Stimulated activated naive CD8-positive, alpha-beta T cell treated with anti-CD3 and anti-CD28 coated beads, Interleukin-15, amount 100 ng/mL, for 72 hours (primary cell): ENCODE results near the gene DIP2C.
"Not testable (repeated sequence)": the region's sequence is repeated elsewhere in the genome, so short reads cannot be mapped to it uniquely, and the experiment has no call there.

ENCODE experiments used
- ATAC-seq: fragments of 150-1000 bp; cut with Tn5 transposase; 2 replicates; pipeline ENCODE4 v1.10.0; 2021; ENCODE audit warnings: mild to moderate bottlenecking, moderate library complexity
- DNase-seq, 2 donors: peaks; one replicate each; pipeline ENCODE4 v3.0.0; 2021 to 2022
- H3K27ac Mint-ChIP-seq, 2 donors: one replicate each; pipeline ENCODE4 v1.8.0; 2022; ENCODE audit warnings: mild to moderate bottlenecking in 2 of 2, mixed read lengths in 2 of 2, moderate library complexity in 2 of 2
- H3K27me3 Mint-ChIP-seq: one replicate; pipeline ENCODE4 v1.8.0; 2022; ENCODE audit warnings: mixed read lengths
- H3K4me1 Mint-ChIP-seq: one replicate; pipeline ENCODE4 v1.8.0; 2022; ENCODE audit warnings: mild to moderate bottlenecking, mixed read lengths
- H3K4me3 Mint-ChIP-seq, 2 donors: one replicate each; pipeline ENCODE4 v1.8.0; 2022; ENCODE audit warnings: mild to moderate bottlenecking in 2 of 2, mixed read lengths in 2 of 2, moderate library complexity in 1 of 2
- H3K9me3 Mint-ChIP-seq, 2 donors: one replicate each; pipeline ENCODE4 v1.8.0; 2022; ENCODE audit warnings: mixed read lengths in 2 of 2

DIP2C gene

GRCh38 chr10:327889-328852, 361.3 kb downstream of the DIP2C start:
- Mint-ChIP-seq H3K27ac (no peak overlapping the region), H3K4me1 (peaks cover 33% of the 10 kb centered on the region), H3K9me3 (no peaks in the 10 kb centered on the region), H3K4me3 (no peak overlapping the region), H3K27me3 (no peaks in the 10 kb centered on the region)
- ATAC-seq, result no peak
- no peak for DNase-seq

GRCh38 chr10:326894-327635, 362.4 kb downstream of the DIP2C start:
- H3K27me3 Mint-ChIP-seq, result no peaks in the 10 kb centered on the region
- no peak overlapping the region for H3K4me3 Mint-ChIP-seq
- H3K4me1 Mint-ChIP-seq, result peaks cover 25% of the 10 kb centered on the region
- no peaks in the 10 kb centered on the region for H3K9me3 Mint-ChIP-seq
- no peak for ATAC-seq
- DNase-seq, result no peak
- H3K27ac Mint-ChIP-seq, result no peak overlapping the region

- Mint-ChIP-seq H3K27me3 (no peaks in the 10 kb centered on the region), H3K27ac (no peak overlapping the region), H3K4me1 (peaks cover 25% of the 10 kb centered on the region), H3K4me3 (no peak overlapping the region), H3K9me3 (no peaks in the 10 kb centered on the region)
- DNase-seq (no peak), ATAC-seq (no peak)
Observed at GRCh38 chr10:326350-326749, 363.1 kb downstream of the DIP2C start.

DNA sequence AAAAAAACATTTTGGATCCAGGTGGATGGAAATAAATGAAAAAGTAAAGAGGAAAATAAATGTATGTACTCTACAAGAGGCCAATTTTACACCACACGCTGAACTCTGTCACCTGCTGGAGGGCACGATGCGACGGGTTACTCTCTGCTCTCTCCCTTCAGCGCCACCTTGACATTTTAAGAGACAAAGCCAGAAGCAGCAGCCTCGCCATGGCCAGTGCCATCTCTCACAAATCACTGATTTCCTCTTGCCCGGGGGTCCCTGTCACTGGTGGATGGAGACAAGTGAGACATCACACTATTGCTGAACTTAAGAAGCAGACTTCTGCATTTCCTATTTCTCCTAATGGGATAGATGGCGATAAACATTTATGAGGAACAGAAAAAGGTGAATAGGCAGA, 364.2 kb downstream of the DIP2C start:
- no peak for ATAC-seq
- no peak overlapping the region for H3K4me3 Mint-ChIP-seq
- no peaks in the 10 kb centered on the region for H3K9me3 Mint-ChIP-seq
- H3K4me1 Mint-ChIP-seq, result peaks cover 25% of the 10 kb centered on the region
- H3K27ac Mint-ChIP-seq, result no peak overlapping the region
- no peak for DNase-seq
- H3K27me3 Mint-ChIP-seq, result no peaks in the 10 kb centered on the region

DNA sequence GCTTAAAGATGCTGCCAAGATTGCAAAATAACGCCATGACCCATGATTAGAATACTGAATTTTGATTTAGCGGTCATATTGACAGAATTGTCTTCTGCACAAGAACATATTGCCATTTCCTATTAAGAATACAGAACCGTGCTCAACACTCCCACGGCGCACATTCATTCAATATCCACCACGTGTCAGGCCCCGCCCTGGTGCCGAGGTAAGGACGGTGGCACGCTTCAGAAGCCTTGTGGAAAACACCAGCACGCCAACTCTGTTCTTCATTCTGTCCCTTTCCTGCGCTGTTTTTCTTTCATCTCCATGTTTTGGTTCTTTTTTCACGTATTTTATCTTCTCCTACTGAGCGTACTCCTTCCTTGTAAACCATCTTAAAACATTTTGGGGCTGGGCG, 364.9 kb downstream of the DIP2C start:
- DNase-seq (no peak), ATAC-seq (no peak)
- Mint-ChIP-seq H3K9me3 (no peaks in the 10 kb centered on the region), H3K27ac (no peak overlapping the region), H3K4me1 (peaks cover 20% of the 10 kb centered on the region), H3K27me3 (no peaks in the 10 kb centered on the region), H3K4me3 (no peak overlapping the region)

DNA sequence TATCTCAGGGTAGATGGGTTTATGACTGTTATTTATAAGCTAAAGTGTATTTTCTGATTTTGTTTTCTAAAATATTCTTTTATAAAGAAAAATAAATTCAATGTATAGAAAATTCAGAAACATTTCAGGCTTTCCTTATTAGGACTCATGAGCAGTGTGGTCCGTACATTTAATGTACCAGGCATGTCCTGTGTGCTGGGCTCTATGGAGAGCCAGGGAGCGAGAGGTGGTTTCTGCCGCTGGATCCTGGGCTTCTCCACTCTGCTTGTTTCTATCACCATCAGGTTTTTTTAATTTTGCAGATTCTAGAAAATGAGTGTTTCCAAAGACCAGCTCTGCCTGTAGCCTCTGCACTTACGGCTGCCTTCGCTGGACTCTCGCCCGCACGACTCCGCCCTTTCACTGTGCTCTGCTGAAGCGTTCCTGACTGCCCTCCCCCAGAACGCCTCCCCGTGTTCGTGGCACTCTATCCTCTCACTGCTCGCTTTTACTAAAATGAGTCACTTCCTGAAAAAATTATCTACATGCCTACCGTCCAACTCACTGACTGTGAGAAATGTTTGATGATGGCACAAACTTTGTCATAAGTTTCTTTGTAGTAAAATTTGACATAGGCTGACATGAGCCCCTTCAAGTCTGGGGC, 365.7 kb downstream of the DIP2C start:
- Mint-ChIP-seq H3K4me3 (peak overlapping the region; percentile 42 to 56), H3K27ac (peak overlapping the region in 1 of 2 donors; percentile 21), H3K4me1 (peaks cover 14% of the 10 kb centered on the region), H3K9me3 (no peaks in the 10 kb centered on the region), H3K27me3 (no peaks in the 10 kb centered on the region)
- DNase-seq, result peak; percentile 25 to 48
- ATAC-seq, result peak; percentile 93

DNA sequence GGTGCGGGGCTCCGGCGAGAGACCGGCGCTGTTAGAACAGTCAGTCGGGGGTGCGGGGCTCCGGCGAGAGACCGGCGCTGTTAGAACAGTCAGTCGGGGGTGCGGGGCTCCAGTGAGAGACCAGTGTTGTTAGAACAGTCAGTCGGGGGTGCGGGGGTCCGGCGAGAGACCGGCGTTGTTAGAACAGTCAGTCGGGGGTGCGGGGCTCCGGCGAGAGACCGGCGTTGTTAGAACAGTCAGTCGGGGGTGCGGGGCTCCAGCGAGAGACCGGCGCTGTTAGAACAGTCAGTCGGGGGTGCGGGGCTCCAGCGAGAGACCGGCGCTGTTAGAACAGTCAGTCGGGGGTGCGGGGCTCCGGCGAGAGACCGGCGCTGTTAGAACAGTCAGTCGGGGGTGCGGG, 366.4 kb downstream of the DIP2C start:
- peaks cover 14% of the 10 kb centered on the region for H3K4me1 Mint-ChIP-seq
- not testable (repeated sequence) for H3K4me3 Mint-ChIP-seq, H3K27me3 Mint-ChIP-seq, ATAC-seq, DNase-seq, H3K9me3 Mint-ChIP-seq, H3K27ac Mint-ChIP-seq

- ATAC-seq, result no peak
- no peak for DNase-seq
- H3K4me3 Mint-ChIP-seq, result no peak overlapping the region
- no peaks in the 10 kb centered on the region for H3K27me3 Mint-ChIP-seq
- no peak overlapping the region for H3K27ac Mint-ChIP-seq
- peaks cover 27% of the 10 kb centered on the region for H3K4me1 Mint-ChIP-seq
- H3K9me3 Mint-ChIP-seq, result no peaks in the 10 kb centered on the region
Observed at GRCh38 chr10:320771-321170, 368.7 kb downstream of the DIP2C start.

GRCh38 chr10:317926-318325, 371.5 kb downstream of the DIP2C start:
- H3K27ac Mint-ChIP-seq, result no peak overlapping the region
- no peaks in the 10 kb centered on the region for H3K9me3 Mint-ChIP-seq
- H3K4me1 Mint-ChIP-seq, result peaks cover 27% of the 10 kb centered on the region
- no peak for DNase-seq
- ATAC-seq, result no peak
- H3K27me3 Mint-ChIP-seq, result no peaks in the 10 kb centered on the region
- H3K4me3 Mint-ChIP-seq, result no peak overlapping the region

- DNase-seq (peak; percentile 22 to 52), ATAC-seq (peak; percentile 97)
- H3K27ac Mint-ChIP-seq, result peak overlapping the region in 1 of 2 donors; percentile 4
- peaks cover 27% of the 10 kb centered on the region for H3K4me1 Mint-ChIP-seq
- peak overlapping the region; percentile 42 to 53 for H3K4me3 Mint-ChIP-seq
- no peaks in the 10 kb centered on the region for H3K27me3 Mint-ChIP-seq
- H3K9me3 Mint-ChIP-seq, result no peaks in the 10 kb centered on the region
Observed at GRCh38 chr10:317271-317769, 372.1 kb downstream of the DIP2C start.

DNA sequence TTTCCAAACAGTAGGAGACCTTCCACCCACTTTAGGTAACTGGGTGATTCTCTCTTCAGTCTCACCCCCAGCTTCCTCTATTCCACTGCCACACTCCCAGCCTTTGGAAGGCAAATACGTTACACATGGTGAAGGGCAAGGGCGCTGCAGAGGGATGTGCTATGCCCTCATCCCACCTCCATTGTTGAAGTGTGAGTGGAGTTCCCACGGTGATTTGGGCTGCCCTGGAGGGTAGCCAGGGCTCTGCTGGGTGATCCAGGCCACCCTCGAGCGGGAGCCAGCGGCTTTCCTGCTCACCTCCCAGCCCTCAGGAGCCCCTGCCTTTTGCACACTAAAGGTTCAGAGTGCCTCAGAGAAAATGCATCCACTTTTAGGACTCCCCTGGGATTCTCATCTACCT, 373.1 kb downstream of the DIP2C start:
- no peak for DNase-seq
- Mint-ChIP-seq H3K27ac (no peak overlapping the region), H3K9me3 (no peaks in the 10 kb centered on the region), H3K4me3 (no peak overlapping the region), H3K27me3 (no peaks in the 10 kb centered on the region), H3K4me1 (peaks cover 27% of the 10 kb centered on the region)
- no peak for ATAC-seq

- Mint-ChIP-seq H3K9me3 (no peaks in the 10 kb centered on the region), H3K4me3 (no peak overlapping the region), H3K27ac (peak overlapping the region in 1 of 2 donors; percentile 38), H3K27me3 (no peaks in the 10 kb centered on the region), H3K4me1 (peaks cover 27% of the 10 kb centered on the region)
- no peak for ATAC-seq
- DNase-seq, result no peak
Observed at GRCh38 chr10:314871-315270, 374.6 kb downstream of the DIP2C start.

- no peaks in the 10 kb centered on the region for H3K27me3 Mint-ChIP-seq
- no peaks in the 10 kb centered on the region for H3K9me3 Mint-ChIP-seq
- ATAC-seq (no peak), DNase-seq (no peak)
- H3K27ac Mint-ChIP-seq, result no peak overlapping the region
- no peak overlapping the region for H3K4me3 Mint-ChIP-seq
- peaks cover 27% of the 10 kb centered on the region for H3K4me1 Mint-ChIP-seq
Observed at GRCh38 chr10:314381-314780, 375.1 kb downstream of the DIP2C start.

DNA sequence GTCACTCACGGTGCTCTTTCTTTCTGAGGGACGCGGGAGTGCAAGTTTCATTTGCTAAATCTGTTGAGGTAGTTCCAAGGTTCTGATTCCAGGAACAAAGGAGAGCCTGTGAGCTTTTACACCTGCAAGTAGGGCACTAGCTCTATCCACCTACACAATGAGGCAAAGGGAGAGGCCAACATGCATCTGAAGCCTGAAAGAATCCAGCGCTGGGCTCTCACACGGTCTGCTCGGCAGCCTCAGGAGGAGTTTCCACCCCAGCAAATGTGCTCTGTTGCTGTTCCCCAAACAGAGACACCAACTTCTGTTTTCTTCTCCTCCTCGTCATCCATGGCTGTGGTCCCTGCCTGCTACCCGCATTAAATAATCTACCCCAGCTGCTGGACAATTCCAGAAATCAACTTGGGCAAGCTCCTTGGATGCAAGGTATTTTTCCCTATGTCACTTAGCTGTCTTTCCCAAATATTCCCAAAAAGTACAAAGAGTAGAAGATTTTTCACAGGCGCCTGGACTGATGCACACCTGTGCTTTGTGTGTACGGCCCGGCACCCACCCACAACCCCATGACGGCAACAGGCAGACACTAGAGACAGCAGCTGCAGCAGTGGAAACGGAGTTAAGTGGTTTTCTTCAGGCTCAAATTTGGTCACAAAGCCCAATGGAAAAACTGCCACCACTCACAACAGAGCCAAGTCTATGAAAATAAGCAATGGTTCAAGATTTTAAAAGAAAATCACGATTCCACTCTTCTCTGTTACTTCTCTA, 377.4 kb downstream of the DIP2C start:
- no peak overlapping the region for H3K27ac Mint-ChIP-seq
- peaks cover 17% of the 10 kb centered on the region for H3K4me1 Mint-ChIP-seq
- no peak overlapping the region for H3K4me3 Mint-ChIP-seq
- H3K27me3 Mint-ChIP-seq, result no peaks in the 10 kb centered on the region
- DNase-seq, result no peak
- no peaks in the 10 kb centered on the region for H3K9me3 Mint-ChIP-seq
- no peak for ATAC-seq
